Naive B cell (primary cell): ENCODE results near the gene RXFP4. TPM values are rescaled to one million over a fixed set of nuclear protein-coding genes. Genes with fewer than 3 reads are reported as not detected.
"Not testable (repeated sequence)": the region's sequence is repeated elsewhere in the genome, so short reads cannot be mapped to it uniquely, and the experiment has no call there.

Source experiments
- ATAC-seq, 2 donors: fragments of 150-1000 bp; cut with Tn5 transposase; 2 replicates each; pipeline ENCODE4 v1.10.0; 2021; ENCODE audit warnings: low read depth in 2 of 2, mild to moderate bottlenecking in 2 of 2, moderate library complexity in 2 of 2
- DNase-seq: peaks from one replicate; pipeline ENCODE4 v3.0.0; 2022
- H3K27ac Mint-ChIP-seq, 6 donors: one replicate each; pipeline ENCODE4 v1.8.0; 2020 to 2022; ENCODE audit warnings: mild to moderate bottlenecking in 6 of 6, mixed read lengths in 6 of 6, moderate library complexity in 5 of 6, inconsistent platforms in 2 of 6
- H3K27me3 Mint-ChIP-seq, 3 donors: one replicate each; pipeline ENCODE4 v1.8.0; 2021 to 2022; ENCODE audit warnings: mixed read lengths in 3 of 3, mild to moderate bottlenecking in 1 of 3
- H3K36me3 Mint-ChIP-seq, 2 donors: one replicate each; pipeline ENCODE4 v1.8.0; 2020 to 2022; ENCODE audit warnings: mixed read lengths in 2 of 2, inconsistent platforms in 1 of 2, mild to moderate bottlenecking in 1 of 2
- H3K4me1 Mint-ChIP-seq, 3 donors: one replicate each; pipeline ENCODE4 v1.8.0; 2020 to 2022; ENCODE audit warnings: mixed read lengths in 3 of 3, inconsistent platforms in 1 of 3, mild to moderate bottlenecking in 1 of 3, moderate library complexity in 1 of 3
- H3K4me3 Mint-ChIP-seq, 8 donors: one replicate each; pipeline ENCODE4 v1.8.0; 2020 to 2022; ENCODE audit warnings: mild to moderate bottlenecking in 8 of 8, mixed read lengths in 8 of 8, moderate library complexity in 8 of 8, inconsistent platforms in 2 of 8
- H3K9me3 Mint-ChIP-seq, 7 donors: one replicate each; pipeline ENCODE4 v1.8.0; 2020 to 2022; ENCODE audit warnings: mixed read lengths in 7 of 7, mild to moderate bottlenecking in 5 of 7, inconsistent platforms in 2 of 7, moderate library complexity in 1 of 7
- polyA plus RNA-seq, 6 donors: library from polyadenylated mRNA; unstranded; fragments of 300-500 nt; fragmentation: Illumina TruSeq; gene quantifications; one replicate each; pipeline ENCODE4 v1.2.3, GENCODE V29; 2021; ENCODE audit warnings: low read depth in 6 of 6

Gene RXFP4, protein sequence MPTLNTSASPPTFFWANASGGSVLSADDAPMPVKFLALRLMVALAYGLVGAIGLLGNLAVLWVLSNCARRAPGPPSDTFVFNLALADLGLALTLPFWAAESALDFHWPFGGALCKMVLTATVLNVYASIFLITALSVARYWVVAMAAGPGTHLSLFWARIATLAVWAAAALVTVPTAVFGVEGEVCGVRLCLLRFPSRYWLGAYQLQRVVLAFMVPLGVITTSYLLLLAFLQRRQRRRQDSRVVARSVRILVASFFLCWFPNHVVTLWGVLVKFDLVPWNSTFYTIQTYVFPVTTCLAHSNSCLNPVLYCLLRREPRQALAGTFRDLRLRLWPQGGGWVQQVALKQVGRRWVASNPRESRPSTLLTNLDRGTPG
- 1 to 10 TPM in 1 of 6 donors, under 1 TPM in 2, not detected in 3; 0.21 to 1.2 (median 0.36) TPM for polyA plus RNA-seq

DNA sequence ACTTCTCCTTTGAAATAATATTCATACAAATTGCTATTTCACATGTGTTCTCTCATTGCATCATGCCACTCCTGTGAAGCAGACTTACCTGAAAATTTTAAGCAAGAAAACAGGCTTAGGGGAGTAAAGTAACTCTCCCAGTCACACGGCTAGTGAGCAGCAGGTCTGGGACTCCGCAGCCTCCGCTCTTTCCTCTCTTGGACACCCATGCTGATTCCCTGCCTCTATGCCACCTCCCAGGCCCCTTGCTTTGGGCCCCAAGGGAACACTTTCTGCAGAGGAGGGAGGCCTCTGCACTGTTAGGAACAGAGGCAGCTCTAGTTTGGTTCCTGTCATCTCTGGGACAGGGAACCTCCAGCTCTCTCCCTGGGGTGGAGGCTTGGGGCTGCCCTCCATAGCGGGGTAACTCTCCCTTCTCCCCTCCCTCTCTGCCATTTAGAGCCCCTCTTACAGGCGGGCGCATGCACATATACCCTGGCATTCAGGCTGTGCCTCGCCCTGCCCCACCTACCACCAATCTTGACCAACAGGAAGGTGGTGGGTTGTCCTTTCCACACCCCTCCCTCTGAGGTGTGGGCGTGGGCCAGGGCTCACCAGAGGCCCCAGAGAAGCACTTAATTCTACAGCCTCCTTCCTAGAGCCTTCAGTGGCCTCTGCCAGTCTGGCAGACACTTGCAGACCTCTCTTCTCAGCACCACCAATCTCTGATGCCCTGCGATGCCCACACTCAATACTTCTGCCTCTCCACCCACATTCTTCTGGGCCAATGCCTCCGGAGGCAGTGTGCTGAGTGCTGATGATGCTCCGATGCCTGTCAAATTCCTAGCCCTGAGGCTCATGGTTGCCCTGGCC lies at the start of gene RXFP4:
RXFP4 (plus strand) TSS at position 646 of the 852 bp plus-strand sequence; CDS start at position 718, 72 bp downstream.
- Mint-ChIP-seq H3K27me3 (no peaks in the 10 kb centered on the region), H3K4me1 (peaks cover 55 to 77% (median 68%) of the 10 kb centered on the region in 3 donors)
- ATAC-seq, result no peak

DNA sequence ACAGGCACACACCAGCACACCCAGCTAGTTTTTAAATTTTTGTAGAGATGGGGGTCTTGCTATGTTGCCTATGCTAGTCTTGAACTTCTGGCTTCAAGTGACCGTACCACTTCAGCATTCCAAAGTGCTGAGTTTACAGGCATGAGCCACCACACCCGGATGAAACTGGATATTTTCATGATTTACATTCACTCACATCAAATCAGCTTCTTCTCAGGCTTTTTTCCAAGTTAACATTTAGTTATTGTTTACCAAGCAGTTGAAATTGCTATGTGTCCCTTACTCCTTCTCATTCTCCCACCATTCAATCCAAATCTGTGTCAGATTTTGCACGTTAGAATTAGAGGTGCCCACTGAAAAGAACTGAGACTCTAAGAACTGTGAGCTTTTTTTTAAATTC lies 48.6 kb upstream of the RXFP4 start:
- no peaks in the 10 kb centered on the region for H3K4me1 Mint-ChIP-seq
- ATAC-seq (no peak), DNase-seq (no peak)
- no peaks in the 10 kb centered on the region for H3K27me3 Mint-ChIP-seq
- peaks cover 0 to 4% of the 10 kb centered on the region in 2 donors for H3K36me3 Mint-ChIP-seq
- H3K4me3 Mint-ChIP-seq, result no peak overlapping the region
- H3K27ac Mint-ChIP-seq, result peak overlapping the region in 1 of 6 donors; percentile 2
- no peaks in the 10 kb centered on the region for H3K9me3 Mint-ChIP-seq

More for the DNA sequence above, at the start of gene RXFP4:
- Mint-ChIP-seq H3K27ac (peak within 1 kb of the TSS; percentile 80 to 91 (median 87)), H3K36me3 (no peaks in the 10 kb centered on the region), H3K9me3 (no peaks in the 10 kb centered on the region), H3K4me3 (peak within 1 kb of the TSS in 7 of 8 donors; percentile 17 to 89 (median 35))
- DNase-seq, result no peak

DNA sequence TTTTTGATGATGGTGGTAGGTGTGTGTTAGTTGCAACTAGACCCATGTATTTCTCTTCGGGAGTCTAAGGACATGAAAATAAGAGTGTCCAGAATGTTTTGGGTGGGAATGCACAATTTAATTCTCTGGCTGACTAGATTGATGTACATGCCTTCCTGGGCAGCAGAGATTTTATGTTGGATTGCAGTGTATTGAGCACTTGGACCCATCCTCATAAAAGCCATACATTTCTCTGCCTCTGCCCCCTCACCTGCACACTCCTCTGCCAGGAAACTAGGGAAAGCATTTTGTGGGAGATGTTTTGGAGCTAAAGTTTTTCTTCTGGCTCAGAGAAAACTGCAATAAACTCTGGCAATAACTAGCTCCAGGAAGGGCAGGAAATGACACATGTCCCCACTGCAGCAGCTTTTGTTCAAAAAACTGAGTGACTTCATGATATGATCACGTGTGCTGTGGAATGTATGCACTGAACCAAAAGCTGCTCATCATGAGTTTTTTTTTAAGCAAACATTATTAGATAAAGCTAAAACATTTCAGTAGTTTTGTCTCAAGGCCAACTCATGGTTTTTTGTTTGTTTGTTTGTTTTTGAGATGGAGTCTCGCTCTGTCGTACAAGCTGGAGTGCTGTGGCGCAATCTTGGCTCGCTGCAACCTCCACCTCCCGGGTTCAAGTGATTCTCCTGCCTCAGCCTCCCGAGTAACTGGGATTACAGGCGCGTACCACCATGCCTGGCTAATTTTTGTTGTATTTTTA lies 47.9 kb upstream of the RXFP4 start:
- Mint-ChIP-seq H3K9me3 (no peaks in the 10 kb centered on the region), H3K4me3 (no peak overlapping the region), H3K36me3 (peaks cover 0 to 6% of the 10 kb centered on the region in 2 donors), H3K27ac (peak overlapping the region in 1 of 6 donors; percentile 2), H3K27me3 (no peaks in the 10 kb centered on the region), H3K4me1 (no peaks in the 10 kb centered on the region)
- ATAC-seq (no peak), DNase-seq (no peak)

DNA sequence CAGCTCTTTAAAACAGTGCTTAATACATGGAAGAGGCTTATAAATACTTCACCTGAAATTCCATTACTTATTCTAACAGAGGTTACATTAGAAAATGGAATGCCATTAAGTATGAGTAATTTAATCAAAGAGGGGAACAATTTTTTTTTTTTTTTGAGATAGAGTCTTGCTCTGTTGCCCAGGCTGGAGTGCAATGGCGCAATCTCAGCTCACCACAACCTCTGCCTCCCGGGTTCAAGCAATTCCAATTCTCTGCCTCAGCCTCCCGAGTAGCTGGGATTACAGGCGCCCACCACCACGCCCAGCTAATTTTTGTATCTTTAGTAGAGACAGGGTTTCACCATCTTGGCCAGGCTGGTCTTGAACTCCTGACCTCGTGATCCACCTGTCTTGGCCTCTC lies 45.8 kb upstream of the RXFP4 start:
- H3K4me3 Mint-ChIP-seq, H3K4me1 Mint-ChIP-seq, H3K9me3 Mint-ChIP-seq, H3K27me3 Mint-ChIP-seq, H3K27ac Mint-ChIP-seq, ATAC-seq, DNase-seq: not testable (repeated sequence)
- H3K36me3 Mint-ChIP-seq, result peaks cover 11 to 21% of the 10 kb centered on the region in 2 donors

DNA sequence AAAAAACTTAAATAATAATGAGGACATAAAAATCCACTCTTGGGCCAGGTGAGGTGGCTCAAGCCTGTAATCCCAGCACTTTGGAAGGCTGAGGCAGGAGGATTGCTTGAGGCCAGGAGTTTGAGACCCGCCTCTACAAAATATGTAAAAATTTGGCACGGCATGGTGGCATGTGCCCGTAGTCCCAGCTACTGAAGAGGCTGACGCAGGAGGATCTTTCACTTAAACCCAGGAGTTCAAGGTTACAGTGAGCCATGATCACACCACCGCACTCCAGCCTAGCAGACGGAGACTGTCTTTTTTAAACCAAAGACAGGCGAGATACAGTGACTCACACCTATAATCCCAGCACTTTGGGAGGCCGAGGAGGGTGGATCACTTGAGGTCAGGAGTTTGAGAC lies 45.0 kb upstream of the RXFP4 start:
- not testable (repeated sequence) for H3K4me3 Mint-ChIP-seq, DNase-seq, H3K27me3 Mint-ChIP-seq, H3K9me3 Mint-ChIP-seq, ATAC-seq, H3K4me1 Mint-ChIP-seq
- Mint-ChIP-seq H3K27ac (peak overlapping the region in 2 of 6 donors; percentile 43 to 56), H3K36me3 (peaks cover 12 to 21% of the 10 kb centered on the region in 2 donors)

DNA sequence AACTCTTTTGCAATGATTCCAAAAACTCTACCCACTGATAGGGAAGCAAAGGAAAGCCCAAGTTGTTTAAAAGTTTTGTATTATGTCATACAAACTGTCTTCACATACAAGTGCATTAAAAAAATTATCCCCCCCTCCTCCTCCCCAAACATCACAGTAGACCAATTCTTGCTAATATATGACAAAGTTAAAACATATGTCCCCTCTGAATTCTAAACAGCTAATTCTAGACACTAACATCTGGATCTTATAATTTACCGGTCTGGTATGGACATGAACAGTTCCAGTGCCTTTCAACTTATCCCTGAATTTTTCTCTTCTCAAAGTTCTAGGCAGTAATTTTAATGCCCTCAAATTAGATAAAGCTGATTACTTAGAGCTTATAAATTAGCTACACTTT lies 43.7 kb upstream of the RXFP4 start:
- Mint-ChIP-seq H3K27ac (no peak overlapping the region), H3K27me3 (no peaks in the 10 kb centered on the region), H3K4me3 (no peak overlapping the region), H3K36me3 (peaks cover 12 to 21% of the 10 kb centered on the region in 2 donors), H3K4me1 (no peaks in the 10 kb centered on the region), H3K9me3 (no peaks in the 10 kb centered on the region)
- DNase-seq (no peak), ATAC-seq (no peak)

DNA sequence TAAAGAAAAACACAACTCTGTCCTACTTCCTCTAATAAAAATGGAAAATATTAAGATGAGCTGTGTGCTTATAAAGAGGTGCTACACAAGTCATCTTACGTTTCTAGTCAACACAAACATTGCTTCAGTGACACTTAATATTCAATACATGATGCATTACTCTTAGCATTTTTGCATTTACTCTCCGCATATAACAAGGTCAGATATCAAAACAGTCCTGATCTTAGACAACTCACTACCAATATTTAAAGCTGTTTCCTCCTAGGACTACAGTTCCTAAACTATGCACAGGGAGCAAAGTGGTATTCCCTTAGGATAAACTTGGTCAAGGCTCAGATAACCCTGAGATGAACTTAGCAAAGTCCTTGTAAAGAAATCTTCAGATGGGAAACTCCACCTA lies 42.5 kb upstream of the RXFP4 start:
- ATAC-seq (no peak), DNase-seq (no peak)
- Mint-ChIP-seq H3K4me1 (no peaks in the 10 kb centered on the region), H3K27me3 (no peaks in the 10 kb centered on the region), H3K27ac (peak overlapping the region in 2 of 6 donors; percentile 3 to 34), H3K36me3 (peaks cover 12 to 21% of the 10 kb centered on the region in 2 donors), H3K9me3 (no peaks in the 10 kb centered on the region), H3K4me3 (no peak overlapping the region)

DNA sequence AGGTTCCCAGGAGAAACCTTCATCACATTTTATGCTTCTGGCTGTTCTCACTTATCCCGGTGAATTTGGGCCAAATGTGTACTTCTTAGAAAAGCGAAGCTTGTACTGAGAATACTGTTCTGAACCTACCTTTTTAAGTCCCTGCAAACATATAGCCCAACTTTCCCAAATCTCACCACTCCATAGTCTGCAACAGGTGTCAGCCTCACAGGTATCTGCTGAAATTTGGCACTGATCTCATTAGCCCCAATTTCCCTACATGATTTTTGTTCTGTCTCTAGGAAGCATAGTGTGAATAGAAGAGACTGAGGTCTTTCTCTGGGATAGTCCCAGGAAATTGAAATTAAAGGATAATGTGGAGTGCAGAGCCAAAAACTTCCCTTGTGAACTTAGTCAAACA lies 41.8 kb upstream of the RXFP4 start:
- Mint-ChIP-seq H3K27ac (peak overlapping the region in 1 of 6 donors; percentile 34), H3K4me1 (peaks cover 0 to 4% (median 0%) of the 10 kb centered on the region in 3 donors), H3K4me3 (no peak overlapping the region), H3K27me3 (no peaks in the 10 kb centered on the region), H3K9me3 (no peaks in the 10 kb centered on the region), H3K36me3 (peaks cover 18 to 27% of the 10 kb centered on the region in 2 donors)
- DNase-seq (no peak), ATAC-seq (no peak)

DNA sequence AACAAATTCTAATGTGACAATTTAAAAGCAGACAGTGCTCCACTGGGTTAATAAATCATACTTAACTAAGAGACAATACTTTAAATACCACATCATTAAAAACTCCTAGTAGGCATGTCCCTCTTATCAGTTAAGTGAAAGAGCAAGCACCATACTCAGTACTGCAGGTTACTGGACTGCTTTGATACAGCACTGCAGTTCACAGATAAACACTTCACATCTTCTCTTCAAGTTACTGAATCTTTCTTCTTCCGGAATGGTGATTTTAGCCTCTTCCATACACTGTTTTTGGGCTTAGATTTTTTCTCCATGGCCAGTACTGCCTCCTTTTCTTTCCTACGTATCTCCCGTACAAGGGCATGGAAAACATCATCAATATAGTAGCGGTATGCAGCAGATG lies 41.3 kb upstream of the RXFP4 start:
- ATAC-seq (no peak), DNase-seq (no peak)
- Mint-ChIP-seq H3K4me3 (no peak overlapping the region), H3K27me3 (no peaks in the 10 kb centered on the region), H3K9me3 (no peaks in the 10 kb centered on the region), H3K27ac (peak overlapping the region in 1 of 6 donors; percentile 32), H3K36me3 (peaks cover 19 to 29% of the 10 kb centered on the region in 2 donors), H3K4me1 (peaks cover 0 to 4% (median 0%) of the 10 kb centered on the region in 3 donors)

DNA sequence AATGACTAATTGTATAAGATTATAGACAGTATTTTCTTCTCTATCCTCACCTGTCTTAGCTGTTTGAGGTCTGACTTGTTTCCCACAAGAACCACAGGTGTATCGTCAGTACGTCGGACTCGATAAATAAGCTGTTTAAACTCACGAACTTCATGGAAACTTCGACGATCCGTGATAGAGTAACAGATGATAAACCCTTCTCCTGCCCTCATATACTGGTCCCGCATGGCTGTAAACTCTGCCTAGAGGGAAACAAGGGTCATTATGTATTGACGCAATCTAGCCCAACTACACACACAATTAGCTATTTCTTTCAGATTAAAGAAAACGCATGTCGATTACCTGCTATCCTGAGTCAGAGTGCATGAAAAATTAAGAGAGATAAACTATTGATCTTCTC lies 37.2 kb upstream of the RXFP4 start:
- peak overlapping the region in 1 of 6 donors; percentile 72 for H3K27ac Mint-ChIP-seq
- H3K36me3 Mint-ChIP-seq, result peaks cover 19 to 21% of the 10 kb centered on the region in 2 donors
- H3K9me3 Mint-ChIP-seq, result no peaks in the 10 kb centered on the region
- ATAC-seq (no peak), DNase-seq (no peak)
- H3K27me3 Mint-ChIP-seq, result no peaks in the 10 kb centered on the region
- no peak overlapping the region for H3K4me3 Mint-ChIP-seq
- peaks cover 0 to 4% (median 0%) of the 10 kb centered on the region in 3 donors for H3K4me1 Mint-ChIP-seq

DNA sequence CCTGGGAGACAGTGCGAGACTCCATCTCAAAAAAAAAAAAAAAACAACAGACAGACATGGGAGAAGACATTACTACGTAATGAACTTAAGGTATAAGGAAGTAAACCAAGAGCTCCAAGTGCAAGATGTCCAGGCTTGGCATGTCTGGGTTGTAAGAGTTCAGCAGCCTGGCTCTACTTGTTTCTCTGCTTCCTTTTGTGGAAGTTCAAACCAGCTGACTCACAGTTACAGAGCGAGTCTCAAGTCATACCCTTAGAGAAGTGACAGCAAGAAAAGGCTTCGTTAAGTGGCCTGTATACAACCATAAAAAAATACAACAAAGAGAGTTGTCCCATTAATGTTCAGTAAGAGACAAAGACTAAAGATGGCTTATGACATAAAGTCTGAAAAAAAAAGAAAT lies 31.5 kb upstream of the RXFP4 start:
- DNase-seq (no peak), ATAC-seq (peak in 1 of 2 donors; percentile 17)
- H3K27me3 Mint-ChIP-seq, result no peaks in the 10 kb centered on the region
- H3K27ac Mint-ChIP-seq, result peak overlapping the region in 5 of 6 donors; percentile 38 to 100 (median 62)
- peak overlapping the region; percentile 33 to 99 (median 96) for H3K4me3 Mint-ChIP-seq
- peaks cover 0 to 8% of the 10 kb centered on the region in 2 donors for H3K36me3 Mint-ChIP-seq
- H3K9me3 Mint-ChIP-seq, result no peaks in the 10 kb centered on the region
- H3K4me1 Mint-ChIP-seq, result peaks cover 18 to 22% (median 21%) of the 10 kb centered on the region in 3 donors

DNA sequence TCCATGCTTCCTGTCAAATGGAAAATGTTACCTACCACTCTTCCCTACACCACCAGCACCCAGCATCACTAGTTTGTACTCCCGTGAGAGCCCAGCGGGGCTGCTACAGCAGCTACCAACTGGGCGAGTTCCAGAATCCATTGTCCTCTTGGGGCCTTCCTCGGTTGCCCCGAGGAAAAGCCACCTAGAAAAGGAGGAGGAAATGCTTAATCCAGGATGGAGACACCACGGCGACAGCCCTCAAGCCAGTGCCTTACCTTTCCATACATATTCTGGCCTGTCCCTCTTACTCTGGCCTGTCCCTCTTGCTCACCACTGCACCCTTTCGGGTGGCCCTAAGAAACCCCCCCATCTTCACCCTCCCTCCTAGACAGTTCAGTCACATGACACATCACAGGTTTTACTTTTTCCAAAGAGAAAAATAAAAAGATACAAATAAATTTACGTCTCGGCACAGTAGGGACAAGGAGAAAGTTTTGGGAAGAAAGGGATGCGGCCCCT lies 30.8 kb upstream of the RXFP4 start:
- Mint-ChIP-seq H3K36me3 (peaks cover 0 to 8% of the 10 kb centered on the region in 2 donors), H3K27ac (peak overlapping the region; percentile 97 to 100 (median 98)), H3K4me1 (peaks cover 18 to 22% (median 21%) of the 10 kb centered on the region in 3 donors), H3K4me3 (peak overlapping the region; percentile 84 to 99 (median 97)), H3K27me3 (no peaks in the 10 kb centered on the region), H3K9me3 (no peaks in the 10 kb centered on the region)
- DNase-seq (peak; percentile 9), ATAC-seq (peak; percentile 38 to 50)
